ENCODE measurements around the gene RAD51B. TPM values are rescaled to one million over a fixed set of nuclear protein-coding genes. Genes with fewer than 3 reads are reported as not detected.

The RAD51B gene
- total and polyA plus RNA-seq, 2 of the 13 experiments (the other 11 are each of a cell fraction or from before 2014, with no cell fraction given): 7.0 to 9.5 TPM

GRCh38 chr14:67819563-67820421, at the start of gene RAD51B (continued):
- TF ChIP-seq, protein P1, sequence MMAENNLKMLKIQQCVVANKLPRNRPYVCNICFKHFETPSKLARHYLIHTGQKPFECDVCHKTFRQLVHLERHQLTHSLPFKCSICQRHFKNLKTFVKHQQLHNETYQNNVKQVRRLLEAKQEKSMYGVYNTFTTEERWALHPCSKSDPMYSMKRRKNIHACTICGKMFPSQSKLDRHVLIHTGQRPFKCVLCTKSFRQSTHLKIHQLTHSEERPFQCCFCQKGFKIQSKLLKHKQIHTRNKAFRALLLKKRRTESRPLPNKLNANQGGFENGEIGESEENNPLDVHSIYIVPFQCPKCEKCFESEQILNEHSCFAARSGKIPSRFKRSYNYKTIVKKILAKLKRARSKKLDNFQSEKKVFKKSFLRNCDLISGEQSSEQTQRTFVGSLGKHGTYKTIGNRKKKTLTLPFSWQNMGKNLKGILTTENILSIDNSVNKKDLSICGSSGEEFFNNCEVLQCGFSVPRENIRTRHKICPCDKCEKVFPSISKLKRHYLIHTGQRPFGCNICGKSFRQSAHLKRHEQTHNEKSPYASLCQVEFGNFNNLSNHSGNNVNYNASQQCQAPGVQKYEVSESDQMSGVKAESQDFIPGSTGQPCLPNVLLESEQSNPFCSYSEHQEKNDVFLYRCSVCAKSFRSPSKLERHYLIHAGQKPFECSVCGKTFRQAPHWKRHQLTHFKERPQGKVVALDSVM (CRISPR knock-in tag; IDR thresholded peaks at IDR 0.05): no peak
- TF ChIP-seq GFI1 (CRISPR knock-in tag; IDR thresholded peaks at IDR 0.05; ENCODE audit: borderline replicate concordance) (no peak), REL (CRISPR knock-in tag; conservative IDR thresholded peaks at IDR 0.05) (no peak), CC2D1A (CRISPR knock-in tag; IDR thresholded peaks at IDR 0.05) (no peak), CERS6 (CRISPR knock-in tag; IDR thresholded peaks at IDR 0.05) (no peak), ZNF883 (CRISPR knock-in tag; IDR thresholded peaks at IDR 0.05; ENCODE audit: not compliant biosample characterization) (no peak), IRF1 (CRISPR knock-in tag; IDR thresholded peaks at IDR 0.05; ENCODE audit: low read depth) (no peak), ZBTB38 (CRISPR knock-in tag; IDR thresholded peaks at IDR 0.05) (no peak), BHLHE40 (IDR thresholded peaks at IDR 0.05; ENCODE audit: low read length) (no peak), ZNF850 (CRISPR knock-in tag; conservative IDR thresholded peaks at IDR 0.05) (no peak), HIVEP1 (CRISPR knock-in tag; IDR thresholded peaks at IDR 0.05) (no peak), SSRP1 (CRISPR knock-in tag; IDR thresholded peaks at IDR 0.05) (no peak), HMG20B (CRISPR knock-in tag; conservative IDR thresholded peaks at IDR 0.05) (no peak), HDAC2 (CRISPR knock-in tag; IDR thresholded peaks at IDR 0.05) (no peak), CHD4 (IDR thresholded peaks at IDR 0.05; ENCODE audit: borderline replicate concordance, low read length) (no peak), ZNF614 (CRISPR knock-in tag; IDR thresholded peaks at IDR 0.05; ENCODE audit: borderline replicate concordance) (no peak), PITX1 (CRISPR knock-in tag; IDR thresholded peaks at IDR 0.05) (no peak), TRIM24 (CRISPR knock-in tag; IDR thresholded peaks at IDR 0.05) (no peak), NCOA5 (CRISPR knock-in tag; IDR thresholded peaks at IDR 0.05) (no peak), ZNF550 (CRISPR knock-in tag; IDR thresholded peaks at IDR 0.05; ENCODE audit: borderline replicate concordance) (no peak)
- TF ChIP-seq, protein P2, sequence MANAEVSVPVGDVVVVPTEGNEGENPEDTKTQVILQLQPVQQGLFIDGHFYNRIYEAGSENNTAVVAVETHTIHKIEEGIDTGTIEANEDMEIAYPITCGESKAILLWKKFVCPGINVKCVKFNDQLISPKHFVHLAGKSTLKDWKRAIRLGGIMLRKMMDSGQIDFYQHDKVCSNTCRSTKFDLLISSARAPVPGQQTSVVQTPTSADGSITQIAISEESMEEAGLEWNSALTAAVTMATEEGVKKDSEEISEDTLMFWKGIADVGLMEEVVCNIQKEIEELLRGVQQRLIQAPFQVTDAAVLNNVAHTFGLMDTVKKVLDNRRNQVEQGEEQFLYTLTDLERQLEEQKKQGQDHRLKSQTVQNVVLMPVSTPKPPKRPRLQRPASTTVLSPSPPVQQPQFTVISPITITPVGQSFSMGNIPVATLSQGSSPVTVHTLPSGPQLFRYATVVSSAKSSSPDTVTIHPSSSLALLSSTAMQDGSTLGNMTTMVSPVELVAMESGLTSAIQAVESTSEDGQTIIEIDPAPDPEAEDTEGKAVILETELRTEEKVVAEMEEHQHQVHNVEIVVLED (CRISPR knock-in tag; IDR thresholded peaks at IDR 0.05; ENCODE audit: borderline replicate concordance): no peak
- TF ChIP-seq, protein P3, sequence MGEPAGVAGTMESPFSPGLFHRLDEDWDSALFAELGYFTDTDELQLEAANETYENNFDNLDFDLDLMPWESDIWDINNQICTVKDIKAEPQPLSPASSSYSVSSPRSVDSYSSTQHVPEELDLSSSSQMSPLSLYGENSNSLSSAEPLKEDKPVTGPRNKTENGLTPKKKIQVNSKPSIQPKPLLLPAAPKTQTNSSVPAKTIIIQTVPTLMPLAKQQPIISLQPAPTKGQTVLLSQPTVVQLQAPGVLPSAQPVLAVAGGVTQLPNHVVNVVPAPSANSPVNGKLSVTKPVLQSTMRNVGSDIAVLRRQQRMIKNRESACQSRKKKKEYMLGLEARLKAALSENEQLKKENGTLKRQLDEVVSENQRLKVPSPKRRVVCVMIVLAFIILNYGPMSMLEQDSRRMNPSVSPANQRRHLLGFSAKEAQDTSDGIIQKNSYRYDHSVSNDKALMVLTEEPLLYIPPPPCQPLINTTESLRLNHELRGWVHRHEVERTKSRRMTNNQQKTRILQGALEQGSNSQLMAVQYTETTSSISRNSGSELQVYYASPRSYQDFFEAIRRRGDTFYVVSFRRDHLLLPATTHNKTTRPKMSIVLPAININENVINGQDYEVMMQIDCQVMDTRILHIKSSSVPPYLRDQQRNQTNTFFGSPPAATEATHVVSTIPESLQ (CRISPR knock-in tag; conservative IDR thresholded peaks at IDR 0.05): no peak

Data from HepG2 (cell line).